ENCODE results near the gene STRIT1.

Gene STRIT1

GRCh38 chr3:155241579-155241978 is 51.9 kb downstream of the STRIT1 start:
- TF ChIP-seq EGR1 (IDR thresholded peaks at IDR 0.05) (no peak), CREB1 (IDR thresholded peaks at IDR 0.05; ENCODE audit: low read depth) (no peak), TCF12 (IDR thresholded peaks at IDR 0.05; ENCODE audit: low read depth) (no peak), REST (IDR thresholded peaks at IDR 0.05; ENCODE audit: low read depth) (no peak), FOXM1 (IDR thresholded peaks at IDR 0.05; ENCODE audit: borderline replicate concordance, low read depth) (no peak), MAX (IDR thresholded peaks at IDR 0.05) (no peak), TAF1 (IDR thresholded peaks at IDR 0.05; ENCODE audit: low read depth) (no peak)

Data from Ishikawa (cell line).